Testis (tissue), 2 donors: ENCODE results near the gene DDX50.
"Not testable (repeated sequence)": the region's sequence is repeated elsewhere in the genome, so short reads cannot be mapped to it uniquely, and the experiment has no call there.

ENCODE experiments used
- POLR2A ChIP-seq: fragments of 450-650 bp; IDR thresholded peaks from one replicate; pipeline ENCODE4 v1.6.1; 2017; ENCODE audit warnings: antibody characterized with exemption, mild to moderate bottlenecking, moderate library complexity
- TF ChIP-seq, protein P1 (sequence below), 3 experiments: fragments of 450-650 bp in 2 of 3; fragments of 200-600 bp in 1 of 3; sonication (generic) in 1 of 3; IDR thresholded peaks; one replicate each; pipeline ENCODE4 v1.5.1; 2016 to 2019; ENCODE audit warnings: antibody characterized with exemption in 3 of 3, mild to moderate bottlenecking in 2 of 3, moderate library complexity in 1 of 3

- TF ChIP-seq, protein P1, sequence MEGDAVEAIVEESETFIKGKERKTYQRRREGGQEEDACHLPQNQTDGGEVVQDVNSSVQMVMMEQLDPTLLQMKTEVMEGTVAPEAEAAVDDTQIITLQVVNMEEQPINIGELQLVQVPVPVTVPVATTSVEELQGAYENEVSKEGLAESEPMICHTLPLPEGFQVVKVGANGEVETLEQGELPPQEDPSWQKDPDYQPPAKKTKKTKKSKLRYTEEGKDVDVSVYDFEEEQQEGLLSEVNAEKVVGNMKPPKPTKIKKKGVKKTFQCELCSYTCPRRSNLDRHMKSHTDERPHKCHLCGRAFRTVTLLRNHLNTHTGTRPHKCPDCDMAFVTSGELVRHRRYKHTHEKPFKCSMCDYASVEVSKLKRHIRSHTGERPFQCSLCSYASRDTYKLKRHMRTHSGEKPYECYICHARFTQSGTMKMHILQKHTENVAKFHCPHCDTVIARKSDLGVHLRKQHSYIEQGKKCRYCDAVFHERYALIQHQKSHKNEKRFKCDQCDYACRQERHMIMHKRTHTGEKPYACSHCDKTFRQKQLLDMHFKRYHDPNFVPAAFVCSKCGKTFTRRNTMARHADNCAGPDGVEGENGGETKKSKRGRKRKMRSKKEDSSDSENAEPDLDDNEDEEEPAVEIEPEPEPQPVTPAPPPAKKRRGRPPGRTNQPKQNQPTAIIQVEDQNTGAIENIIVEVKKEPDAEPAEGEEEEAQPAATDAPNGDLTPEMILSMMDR (IDR thresholded peaks at IDR 0.05), result not testable (repeated sequence)
- TF ChIP-seq POLR2A, result not testable (repeated sequence)
These were observed 31.7 kb downstream of the DDX50 start for GRCh38 chr10:68932860-68933259.
